ENCODE data around the gene FAF2.

The FAF2 gene

GRCh38 chr5:176492431-176492830 lies 44.2 kb downstream of the FAF2 start:
- WGBS: 77% methylated on average over 3 of the region's 3 CpGs
- Histone ChIP-seq H3K23ac (ENCODE audit: low read length in 2 of 2) (no peak overlapping the region), H2BK5ac (ENCODE audit: low read depth, low read length, poor library complexity, severe bottlenecking) (no peak overlapping the region), H3K18ac (ENCODE audit: low read depth in 1 of 2, low read length in 2 of 2) (no peak overlapping the region), H4K8ac (ENCODE audit: low read length) (no peak overlapping the region), H3K27me3 (ENCODE audit: control insufficient read depth in 1 of 2, insufficient read depth in 1 of 2, low read length in 2 of 2) (no peaks in the 10 kb centered on the region), H3K9me3 (ENCODE audit: control insufficient read depth, low read length) (no peaks in the 10 kb centered on the region), H2AFZ (ENCODE audit: low read depth, low read length) (no peak overlapping the region), H3K79me1 (replicated peaks; ENCODE audit: low read length, poor library complexity, severe bottlenecking) (peaks cover 22% of the 10 kb centered on the region), H3K36me3 (ENCODE audit: control insufficient read depth in 1 of 2, insufficient read depth in 2 of 2, low read depth in 1 of 2, low read length in 2 of 2) (peaks cover 27 to 93% of the 10 kb centered on the region in 2 experiments), H2BK12ac (ENCODE audit: low read length in 2 of 2) (no peak overlapping the region), H4K91ac (ENCODE audit: low read length) (no peak overlapping the region), H2BK15ac (ENCODE audit: low read depth, poor library complexity, severe bottlenecking) (no peak overlapping the region), H2BK120ac (ENCODE audit: low read depth, low read length) (no peak overlapping the region), H3K4me1 (ENCODE audit: control insufficient read depth, insufficient read depth, low read depth, low read length) (peaks cover 3% of the 10 kb centered on the region), H3K14ac (ENCODE audit: low read length in 2 of 2) (no peak overlapping the region), H3K9ac (ENCODE audit: low read length) (no peak overlapping the region), H3K4ac (ENCODE audit: low read depth in 1 of 2, low read length in 2 of 2) (no peak overlapping the region), H2AK5ac (ENCODE audit: low read length, severe bottlenecking) (no peak overlapping the region), H3K27ac (ENCODE audit: low read length, poor library complexity, severe bottlenecking) (peak overlapping the region; percentile 53), H3K4me3 (ENCODE audit: insufficient read depth in 1 of 2, low read depth in 1 of 2, low read length in 2 of 2) (no peak overlapping the region), H3K4me2 (ENCODE audit: low read length, poor library complexity, severe bottlenecking) (no peak overlapping the region)
- no peak for DNase-seq

DNA sequence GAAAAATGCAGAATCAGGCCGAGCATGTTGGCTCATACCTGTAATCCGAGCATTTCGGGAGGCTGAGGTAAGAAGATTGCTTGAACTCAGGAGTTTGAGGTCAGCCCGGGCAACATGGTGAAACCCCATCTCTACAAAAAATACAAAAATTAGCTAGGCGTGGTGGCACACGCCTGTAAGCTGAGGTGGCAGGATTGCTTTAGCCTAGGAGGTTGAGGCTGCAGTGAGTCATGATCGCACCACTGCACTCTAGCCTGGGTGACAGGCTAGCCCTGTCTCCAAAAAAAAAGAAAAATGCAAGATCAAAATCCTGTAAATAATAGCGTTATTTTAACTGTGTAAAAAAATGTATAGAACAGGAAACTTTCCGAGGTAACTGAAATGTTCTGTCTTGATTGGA lies 49.7 kb downstream of the FAF2 start:
- no peak overlapping the region for H2BK120ac ChIP-seq (ENCODE audit: low read depth, low read length)
- no peak overlapping the region for H2AFZ ChIP-seq (ENCODE audit: low read depth, low read length)
- H2AK5ac ChIP-seq (ENCODE audit: low read length, severe bottlenecking): no peak overlapping the region
- H3K14ac ChIP-seq (ENCODE audit: low read length in 2 of 2): no peak overlapping the region
- no peak overlapping the region for H2BK5ac ChIP-seq (ENCODE audit: low read depth, low read length, poor library complexity, severe bottlenecking)
- peak overlapping the region; percentile 37 for H3K9ac ChIP-seq (ENCODE audit: low read length)
- no peak overlapping the region for H3K4me3 ChIP-seq (ENCODE audit: insufficient read depth in 1 of 2, low read depth in 1 of 2, low read length in 2 of 2)
- H3K4me1 ChIP-seq (ENCODE audit: control insufficient read depth, insufficient read depth, low read depth, low read length): peaks cover 1% of the 10 kb centered on the region
- no peak overlapping the region for H2BK15ac ChIP-seq (ENCODE audit: low read depth, poor library complexity, severe bottlenecking)
- H3K79me1 ChIP-seq (replicated peaks; ENCODE audit: low read length, poor library complexity, severe bottlenecking): peaks cover 21% of the 10 kb centered on the region
- no peaks in the 10 kb centered on the region for H3K9me3 ChIP-seq (ENCODE audit: control insufficient read depth, low read length)
- no peak overlapping the region for H3K27ac ChIP-seq (ENCODE audit: low read length, poor library complexity, severe bottlenecking)
- H3K18ac ChIP-seq (ENCODE audit: low read depth in 1 of 2, low read length in 2 of 2): no peak overlapping the region
- no peaks in the 10 kb centered on the region for H3K27me3 ChIP-seq (ENCODE audit: control insufficient read depth in 1 of 2, insufficient read depth in 1 of 2, low read length in 2 of 2)
- no peak overlapping the region for H4K8ac ChIP-seq (ENCODE audit: low read length)
- no peak overlapping the region for H3K4me2 ChIP-seq (ENCODE audit: low read length, poor library complexity, severe bottlenecking)
- peaks cover 39 to 83% of the 10 kb centered on the region in 2 experiments for H3K36me3 ChIP-seq (ENCODE audit: control insufficient read depth in 1 of 2, insufficient read depth in 2 of 2, low read depth in 1 of 2, low read length in 2 of 2)
- no peak overlapping the region for H3K4ac ChIP-seq (ENCODE audit: low read depth in 1 of 2, low read length in 2 of 2)
- 91% methylated on average over 6 of the region's 9 CpGs for WGBS
- no peak for DNase-seq
- H2BK12ac ChIP-seq (ENCODE audit: low read length in 2 of 2): no peak overlapping the region
- H3K23ac ChIP-seq (ENCODE audit: low read length in 2 of 2): no peak overlapping the region
- no peak overlapping the region for H4K91ac ChIP-seq (ENCODE audit: low read length)

DNA sequence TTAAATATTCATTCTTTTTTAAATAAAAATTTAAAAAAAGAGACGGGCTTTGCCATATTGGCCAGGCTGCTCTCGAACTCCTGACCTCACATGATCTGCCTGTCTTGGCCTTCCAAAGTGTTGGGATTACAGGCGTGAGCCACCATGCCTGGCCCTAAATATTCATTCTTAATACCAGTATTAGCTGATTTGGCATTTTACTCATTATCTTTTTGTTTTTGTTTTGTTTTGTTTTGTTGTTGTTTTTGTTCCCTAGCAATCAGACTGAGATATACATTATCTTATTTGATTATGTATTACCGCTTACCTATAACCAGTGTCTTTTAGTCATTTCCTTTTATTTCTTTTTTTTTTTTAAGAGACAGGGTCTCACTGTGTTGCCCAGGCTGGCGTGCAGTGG lies 51.1 kb downstream of the FAF2 start:
- H3K4me1 ChIP-seq (ENCODE audit: control insufficient read depth, insufficient read depth, low read depth, low read length): peaks cover 1% of the 10 kb centered on the region
- H2BK5ac ChIP-seq (ENCODE audit: low read depth, low read length, poor library complexity, severe bottlenecking): no peak overlapping the region
- no peaks in the 10 kb centered on the region for H3K9me3 ChIP-seq (ENCODE audit: control insufficient read depth, low read length)
- peaks cover 44 to 77% of the 10 kb centered on the region in 2 experiments for H3K36me3 ChIP-seq (ENCODE audit: control insufficient read depth in 1 of 2, insufficient read depth in 2 of 2, low read depth in 1 of 2, low read length in 2 of 2)
- no peak overlapping the region for H3K18ac ChIP-seq (ENCODE audit: low read depth in 1 of 2, low read length in 2 of 2)
- H4K8ac ChIP-seq (ENCODE audit: low read length): no peak overlapping the region
- H3K23ac ChIP-seq (ENCODE audit: low read length in 2 of 2): no peak overlapping the region
- no peak overlapping the region for H3K4me2 ChIP-seq (ENCODE audit: low read length, poor library complexity, severe bottlenecking)
- no peak overlapping the region for H3K4me3 ChIP-seq (ENCODE audit: insufficient read depth in 1 of 2, low read depth in 1 of 2, low read length in 2 of 2)
- H2AFZ ChIP-seq (ENCODE audit: low read depth, low read length): no peak overlapping the region
- H2AK5ac ChIP-seq (ENCODE audit: low read length, severe bottlenecking): no peak overlapping the region
- no peak overlapping the region for H3K14ac ChIP-seq (ENCODE audit: low read length in 2 of 2)
- no peaks in the 10 kb centered on the region for H3K27me3 ChIP-seq (ENCODE audit: control insufficient read depth in 1 of 2, insufficient read depth in 1 of 2, low read length in 2 of 2)
- H2BK120ac ChIP-seq (ENCODE audit: low read depth, low read length): no peak overlapping the region
- H4K91ac ChIP-seq (ENCODE audit: low read length): no peak overlapping the region
- WGBS: 100% methylated on average over 5 of the region's 5 CpGs
- no peak overlapping the region for H3K4ac ChIP-seq (ENCODE audit: low read depth in 1 of 2, low read length in 2 of 2)
- no peak overlapping the region for H3K27ac ChIP-seq (ENCODE audit: low read length, poor library complexity, severe bottlenecking)
- H3K79me1 ChIP-seq (replicated peaks; ENCODE audit: low read length, poor library complexity, severe bottlenecking): peaks cover 23% of the 10 kb centered on the region
- H3K9ac ChIP-seq (ENCODE audit: low read length): no peak overlapping the region
- no peak overlapping the region for H2BK15ac ChIP-seq (ENCODE audit: low read depth, poor library complexity, severe bottlenecking)
- H2BK12ac ChIP-seq (ENCODE audit: low read length in 2 of 2): no peak overlapping the region
- no peak for DNase-seq

DNA sequence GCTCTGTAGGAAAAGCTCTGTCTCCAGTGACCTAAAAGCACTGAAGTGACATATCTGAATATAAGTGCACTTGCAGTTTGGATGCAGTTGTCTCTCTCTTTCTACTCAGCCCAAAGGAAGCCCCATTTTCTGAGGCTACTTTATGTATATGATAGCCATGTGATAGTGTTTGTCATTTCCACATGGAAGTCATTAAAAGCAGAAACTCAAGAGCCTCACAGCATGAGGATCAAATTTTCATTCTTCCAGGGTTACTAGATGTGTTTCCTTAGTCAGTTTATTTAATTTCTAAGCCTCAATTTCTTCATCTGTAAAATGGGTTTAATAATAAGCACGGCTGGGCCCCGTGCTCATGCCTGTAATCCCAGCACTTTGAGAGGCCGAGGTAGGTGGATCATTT lies 52.3 kb downstream of the FAF2 start:
- Histone ChIP-seq H2BK5ac (ENCODE audit: low read depth, low read length, poor library complexity, severe bottlenecking) (no peak overlapping the region), H2BK12ac (ENCODE audit: low read length in 2 of 2) (no peak overlapping the region), H2AK5ac (ENCODE audit: low read length, severe bottlenecking) (no peak overlapping the region), H3K4me1 (ENCODE audit: control insufficient read depth, insufficient read depth, low read depth, low read length) (peaks cover 1% of the 10 kb centered on the region), H3K9me3 (ENCODE audit: control insufficient read depth, low read length) (no peaks in the 10 kb centered on the region), H3K18ac (ENCODE audit: low read depth in 1 of 2, low read length in 2 of 2) (no peak overlapping the region), H4K8ac (ENCODE audit: low read length) (no peak overlapping the region), H3K4me2 (ENCODE audit: low read length, poor library complexity, severe bottlenecking) (no peak overlapping the region), H3K4me3 (ENCODE audit: insufficient read depth in 1 of 2, low read depth in 1 of 2, low read length in 2 of 2) (no peak overlapping the region), H3K23ac (ENCODE audit: low read length in 2 of 2) (no peak overlapping the region), H3K27me3 (ENCODE audit: control insufficient read depth in 1 of 2, insufficient read depth in 1 of 2, low read length in 2 of 2) (no peaks in the 10 kb centered on the region), H4K91ac (ENCODE audit: low read length) (no peak overlapping the region), H3K4ac (ENCODE audit: low read depth in 1 of 2, low read length in 2 of 2) (no peak overlapping the region), H3K14ac (ENCODE audit: low read length in 2 of 2) (no peak overlapping the region), H2BK15ac (ENCODE audit: low read depth, poor library complexity, severe bottlenecking) (no peak overlapping the region), H3K36me3 (ENCODE audit: control insufficient read depth in 1 of 2, insufficient read depth in 2 of 2, low read depth in 1 of 2, low read length in 2 of 2) (peaks cover 47 to 79% of the 10 kb centered on the region in 2 experiments), H3K27ac (ENCODE audit: low read length, poor library complexity, severe bottlenecking) (no peak overlapping the region), H3K9ac (ENCODE audit: low read length) (peak overlapping the region; percentile 46), H2BK120ac (ENCODE audit: low read depth, low read length) (no peak overlapping the region), H3K79me1 (replicated peaks; ENCODE audit: low read length, poor library complexity, severe bottlenecking) (peaks cover 22% of the 10 kb centered on the region), H2AFZ (ENCODE audit: low read depth, low read length) (no peak overlapping the region)
- DNase-seq: no peak
- WGBS: 93% methylated on average over 3 of the region's 3 CpGs
